GM19099 (cell line): ENCODE results near the gene LY6G6D.

Source experiments
- POLR2A ChIP-seq: IDR thresholded peaks from 3 replicates; pipeline ENCODE4 v1.6.1; 2011; ENCODE audit warnings: low read depth; ENCODE audit not compliant: insufficient read length; ENCODE audit errors: extremely low read depth

The LY6G6D gene

DNA sequence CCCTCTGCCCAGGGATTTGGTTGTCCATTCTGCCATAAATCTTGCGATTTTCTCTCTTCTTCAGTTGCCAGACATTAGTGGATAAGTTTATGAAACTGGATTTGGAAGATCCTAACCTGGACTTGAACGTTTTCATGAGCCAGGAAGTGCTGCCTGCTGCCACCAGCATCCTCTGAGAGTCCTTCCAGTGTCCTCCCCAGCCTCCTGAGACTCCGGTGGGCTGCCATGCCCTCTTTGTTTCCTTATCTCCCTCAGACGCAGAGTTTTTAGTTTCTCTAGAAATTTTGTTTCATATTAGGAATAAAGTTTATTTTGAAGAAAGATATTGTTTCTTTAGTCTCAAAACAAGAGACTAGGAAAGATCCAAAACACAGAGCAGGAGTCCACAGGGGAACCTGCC is 47.2 kb downstream of the LY6G6D start, which contains the start of gene SAPCD1:
Gene SAPCD1 (plus strand): TSS at position 301 of the 400 bp plus-strand sequence. CDS start 399 bp downstream, outside the sequence.
- no peak for TF ChIP-seq POLR2A

- TF ChIP-seq POLR2A, result no peak
Observed at GRCh38 chr6:31762878-31763618, 47.9 kb downstream of the LY6G6D start.

GRCh38 chr6:31763619-31763940 is 48.4 kb downstream of the LY6G6D start:
- no peak for TF ChIP-seq POLR2A

DNA sequence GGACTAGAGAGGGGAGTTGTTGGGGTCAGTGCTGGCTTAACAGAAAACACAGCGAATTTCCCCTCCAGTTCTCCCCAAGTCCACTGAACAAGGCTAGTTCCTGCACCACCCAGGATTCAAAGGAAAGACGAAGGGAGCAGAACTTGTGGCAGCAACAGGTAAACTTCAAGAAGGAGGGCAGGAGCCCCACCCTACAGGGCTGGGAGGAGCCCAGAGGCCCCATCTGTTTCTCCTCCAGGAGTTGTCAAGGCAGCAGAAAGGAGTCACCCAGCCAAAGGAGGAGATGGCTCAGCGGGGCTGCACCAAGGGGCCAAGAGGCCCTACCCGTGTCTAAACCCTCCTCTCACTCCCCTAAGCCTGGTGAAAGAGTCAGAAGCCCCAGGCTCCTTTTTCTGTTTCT is 49.0 kb downstream of the LY6G6D start:
- no peak for TF ChIP-seq POLR2A

DNA sequence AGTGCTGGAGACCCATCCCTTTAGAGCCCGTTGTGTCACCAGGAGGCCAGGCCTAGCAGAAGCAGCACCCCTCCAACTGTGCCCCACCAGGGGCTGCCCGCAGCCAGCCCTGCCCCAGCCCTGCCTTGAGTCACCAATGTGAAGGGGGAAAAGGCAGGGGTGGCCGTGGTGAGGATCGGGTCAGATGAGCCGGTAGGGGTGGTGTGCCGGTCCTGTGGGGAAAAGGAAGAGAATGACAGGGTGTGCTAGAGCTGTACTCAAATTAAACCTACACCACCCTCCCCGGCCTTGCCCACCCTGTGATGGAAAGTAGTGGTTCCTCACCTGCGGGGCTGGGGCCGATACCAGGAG is 50.4 kb downstream of the LY6G6D start:
- no peak for TF ChIP-seq POLR2A

DNA sequence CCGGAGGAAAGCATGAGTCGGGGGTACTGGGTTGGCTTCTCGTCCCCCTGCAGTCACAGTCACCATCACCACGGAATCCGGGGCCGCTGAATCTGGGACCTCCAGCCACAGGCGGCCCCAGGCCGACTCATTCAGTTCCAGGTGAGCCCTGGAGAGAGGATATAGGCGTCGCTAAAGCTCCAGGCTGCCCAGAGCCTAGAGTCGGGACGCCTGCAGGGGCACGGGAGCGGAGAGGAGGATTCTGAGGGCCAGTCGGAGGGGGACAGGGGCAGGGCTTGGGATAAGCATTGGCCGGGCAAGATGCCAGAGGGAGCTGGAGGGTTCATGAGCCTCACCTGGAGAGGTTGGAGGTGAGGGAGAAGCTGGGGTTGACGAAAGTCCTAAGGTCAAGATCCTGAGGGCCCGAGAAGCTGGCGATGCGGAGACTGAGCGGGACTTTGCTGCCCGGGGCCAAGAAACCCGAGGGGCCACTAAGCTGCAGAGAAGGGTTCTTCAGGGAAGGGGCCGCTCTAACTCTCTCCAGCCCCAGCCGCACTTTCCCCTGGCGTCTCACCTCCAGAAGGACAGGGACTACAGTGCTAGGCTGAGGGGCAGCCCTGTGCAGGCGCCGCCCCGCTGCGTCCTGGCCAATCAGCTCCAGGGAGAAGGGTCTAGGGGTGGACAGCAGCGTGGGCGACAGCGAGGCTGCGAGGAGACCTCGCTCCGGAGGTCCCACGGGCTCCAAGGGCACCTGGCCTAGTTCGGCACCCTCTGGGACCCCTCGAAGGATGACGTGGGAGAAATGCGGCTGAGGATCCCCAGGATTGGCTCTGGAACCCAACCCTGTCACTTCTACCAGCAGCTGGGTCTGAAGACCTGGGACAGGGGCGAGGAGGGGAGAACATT is 51.0 kb downstream of the LY6G6D start:
- TF ChIP-seq POLR2A, result no peak

GRCh38 chr6:31767096-31767645 is 52.0 kb downstream of the LY6G6D start:
- TF ChIP-seq POLR2A, result no peak
